ENCODE data around the gene NKX1-2.

NKX1-2 gene

GRCh38 chr10:124494046-124494807 lies 44.4 kb upstream of the NKX1-2 start:
- no peak for TF ChIP-seq CTCF (IDR thresholded peaks at IDR 0.05)

DNA sequence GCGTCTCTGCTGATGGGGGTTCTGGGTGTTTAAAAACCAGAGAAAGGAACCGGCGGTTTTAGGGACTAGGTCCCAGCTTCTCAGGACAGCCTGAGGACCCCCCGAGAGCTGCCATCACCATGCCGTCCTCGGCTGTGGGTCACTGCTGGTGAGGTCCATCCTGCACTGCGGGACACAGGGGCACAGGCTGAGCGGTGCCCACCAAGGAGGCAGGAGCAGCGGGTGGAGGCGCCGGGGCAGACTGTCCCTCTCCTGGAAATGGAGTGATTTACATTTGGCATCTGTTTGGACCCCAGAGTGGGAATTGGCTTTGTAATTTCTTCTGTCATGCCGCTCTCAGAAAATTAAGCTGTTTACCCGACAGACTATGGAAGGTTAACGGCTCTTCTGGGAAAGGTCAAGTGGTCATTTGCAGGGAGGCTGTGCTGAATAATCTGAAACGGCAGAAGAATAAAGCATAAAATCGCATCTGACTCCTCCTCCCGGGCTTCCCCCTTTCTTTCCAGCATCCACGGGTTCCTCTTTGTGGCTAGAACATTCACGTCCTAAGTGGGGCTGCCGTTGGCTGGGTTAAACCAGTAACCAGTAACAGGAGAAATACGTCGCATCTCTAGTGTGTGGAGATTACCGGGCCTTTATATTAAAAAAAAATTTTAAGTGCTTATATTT lies 43.5 kb upstream of the NKX1-2 start:
- no peak for TF ChIP-seq CTCF (IDR thresholded peaks at IDR 0.05)

GRCh38 chr10:124492266-124492665 lies 42.4 kb upstream of the NKX1-2 start:
- no peak for TF ChIP-seq CTCF (IDR thresholded peaks at IDR 0.05)

- TF ChIP-seq CTCF (IDR thresholded peaks at IDR 0.05), result no peak
Observed at GRCh38 chr10:124491105-124491504, 41.3 kb upstream of the NKX1-2 start.

GRCh38 chr10:124486635-124487034 lies 36.8 kb upstream of the NKX1-2 start:
- no peak for TF ChIP-seq CTCF (IDR thresholded peaks at IDR 0.05)

DNA sequence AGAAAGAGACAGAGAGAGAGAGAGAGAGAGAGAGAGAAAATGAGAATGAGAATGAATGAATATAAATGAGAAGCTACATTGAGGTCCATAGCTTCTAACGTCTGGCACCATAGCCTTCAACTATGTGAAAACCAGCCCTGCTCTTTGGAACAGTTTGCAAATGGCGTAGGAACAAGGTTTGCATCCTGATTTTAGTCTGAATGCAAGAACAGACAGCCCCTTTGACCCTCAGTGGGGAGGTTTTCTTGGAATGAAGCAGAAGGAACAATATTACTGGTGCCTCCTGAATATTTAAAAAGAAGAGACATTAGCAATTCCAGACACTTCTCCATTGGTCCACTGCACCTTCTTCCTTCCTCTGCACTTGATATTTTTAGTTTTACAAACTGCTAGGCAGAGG lies 34.8 kb upstream of the NKX1-2 start:
- no peak for TF ChIP-seq CTCF (IDR thresholded peaks at IDR 0.05)

GRCh38 chr10:124484031-124484430 lies 34.2 kb upstream of the NKX1-2 start:
- TF ChIP-seq CTCF (IDR thresholded peaks at IDR 0.05), result no peak

Measured in LNCAP (cell line).